Sigmoid colon (tissue), 7 donors: ENCODE data around the gene C1QTNF9. TPM values are rescaled to one million over a fixed set of nuclear protein-coding genes. Genes with fewer than 3 reads are reported as not detected.
"Not testable (repeated sequence)": the region's sequence is repeated elsewhere in the genome, so short reads cannot be mapped to it uniquely, and the experiment has no call there.

Experiments used
- DNase-seq: peaks from one replicate; pipeline ENCODE4 v3.0.0-alpha.2; 2019
- H3K27ac ChIP-seq, 4 donors: fragments of 200-600 bp; sonication (generic); one replicate each; pipeline ENCODE4 v1.5.1; 2016 to 2019; ENCODE audit warnings: mild to moderate bottlenecking in 1 of 4
- H3K27me3 ChIP-seq, 3 donors: fragments of 200-600 bp; sonication (generic); one replicate each; pipeline ENCODE4 v1.5.1; 2019; ENCODE audit warnings: mild to moderate bottlenecking in 1 of 3
- H3K36me3 ChIP-seq, 4 donors: fragments of 200-600 bp; sonication (generic); one replicate each; pipeline ENCODE4 v1.5.1; 2016 to 2019
- H3K4me1 ChIP-seq, 4 donors: fragments of 200-600 bp; sonication (generic); one replicate each; pipeline ENCODE4 v1.5.1; 2017 to 2019
- H3K4me3 ChIP-seq, 4 donors: fragments of 200-600 bp; sonication (generic); one replicate each; pipeline ENCODE4 v1.5.1; 2017 to 2019; ENCODE audit warnings: mild to moderate bottlenecking in 2 of 4, moderate library complexity in 1 of 4
- H3K9me3 ChIP-seq, 4 donors: fragments of 200-600 bp in 3 of 4; sonication (generic) in 3 of 4; one replicate each; pipeline versions ENCODE4 v1.5.1 to v1.6.1; 2013 to 2019
- CTCF ChIP-seq, 4 experiments: fragments of 450-650 bp in 3 of 4; fragments of 200-600 bp in 1 of 4; IDR thresholded peaks; one replicate each; pipeline ENCODE4 v1.5.1; 2016 to 2019; ENCODE audit warnings: antibody characterized with exemption in 4 of 4, mild to moderate bottlenecking in 3 of 4, moderate library complexity in 2 of 4
- EP300 ChIP-seq, 4 donors: sonication (generic); formaldehyde crosslinking; IDR thresholded peaks; one replicate each; pipeline ENCODE4 v1.6.1; 2017; ENCODE audit warnings: antibody characterized with exemption in 4 of 4
- POLR2A ChIP-seq, 2 donors: fragments of 450-650 bp; IDR thresholded peaks; one replicate each; pipeline ENCODE4 v1.6.1; 2016; ENCODE audit warnings: antibody characterized with exemption in 2 of 2, mild to moderate bottlenecking in 2 of 2, moderate library complexity in 2 of 2
- POLR2AphosphoS5 ChIP-seq, 4 donors: sonication (generic); formaldehyde crosslinking; IDR thresholded peaks; one replicate each; pipeline ENCODE4 v1.6.1; 2017; ENCODE audit warnings: antibody characterized with exemption in 4 of 4
- WGBS, 2 donors: extraction: QIAGEN DNeasy Blood & Tissue Kit; methylation state at CpG; one replicate each; pipeline ENCODE4 v1.1.7; 2013; 5-methylcytosine and 5-hydroxymethylcytosine counted together
- intact Hi-C: fragments of 100-400 bp; cut with DNase I; formaldehyde crosslinking; loops from one replicate; pipeline ENCODE4 v1.15.1; 2023
- polyA plus RNA-seq, 3 donors: library from polyadenylated mRNA; stranded (reverse); fragments of 200-250 nt; gene quantifications; one replicate each; pipeline ENCODE4 v1.2.3, GENCODE V29; 2013
- total RNA-seq, 4 donors: library from RNA; depleted of rRNA; stranded (reverse); fragments of >200 nt; gene quantifications; one replicate each; pipeline ENCODE4 v1.1.0, GENCODE V29; 2016
- donor health status: healthy with polysubstance abuse.
- donor health status: Bipolar disorder and iron deficiency.
- donor health status: healthy.

The C1QTNF9 gene
- total and polyA plus RNA-seq, 7 donors, result 0.19 to 2.2 (median 0.82) TPM; not detected in 4

GRCh38 chr13:24362435-24362952, 53.1 kb downstream of the C1QTNF9 start:
- intact Hi-C loops, result no loop called here
- no peaks in the 10 kb centered on the region for H3K4me1 ChIP-seq
- no peaks in the 10 kb centered on the region for H3K27me3 ChIP-seq
- H3K36me3 ChIP-seq, result no peaks in the 10 kb centered on the region
- WGBS, 2 donors, result 76 to 86% methylated on average over 9 of the region's 9 CpGs
- H3K4me3 ChIP-seq, result no peak overlapping the region
- TF ChIP-seq EP300 (IDR thresholded peaks at IDR 0.05) (no peak), POLR2A (IDR thresholded peaks at IDR 0.05) (no peak), CTCF (IDR thresholded peaks at IDR 0.05) (no peak), POLR2AphosphoS5 (IDR thresholded peaks at IDR 0.05) (no peak)
- H3K27ac ChIP-seq, result no peak overlapping the region
- no peaks in the 10 kb centered on the region for H3K9me3 ChIP-seq
- no peak for DNase-seq

- no peak overlapping the region for H3K27ac ChIP-seq
- H3K36me3 ChIP-seq, result no peaks in the 10 kb centered on the region
- intact Hi-C loops, result no loop called here
- H3K27me3 ChIP-seq, result no peaks in the 10 kb centered on the region
- no peaks in the 10 kb centered on the region for H3K4me1 ChIP-seq
- TF ChIP-seq CTCF (IDR thresholded peaks at IDR 0.05) (no peak), POLR2AphosphoS5 (IDR thresholded peaks at IDR 0.05) (no peak), POLR2A (IDR thresholded peaks at IDR 0.05) (no peak), EP300 (IDR thresholded peaks at IDR 0.05) (no peak)
- 88% methylated on average over 9 of the region's 9 CpGs for WGBS, 2 donors
- DNase-seq, result no peak
- H3K4me3 ChIP-seq, result no peak overlapping the region
- no peaks in the 10 kb centered on the region for H3K9me3 ChIP-seq
Observed at GRCh38 chr13:24365191-24365590, 55.8 kb downstream of the C1QTNF9 start.

- H3K4me3 ChIP-seq, DNase-seq, H3K36me3 ChIP-seq, H3K4me1 ChIP-seq, H3K9me3 ChIP-seq, intact Hi-C loops, H3K27ac ChIP-seq, H3K27me3 ChIP-seq: not testable (repeated sequence)
- 93 to 96% methylated on average over 6 to 8 of the region's 8 CpGs for WGBS, 2 donors
Observed at GRCh38 chr13:24366315-24366714, 56.9 kb downstream of the C1QTNF9 start.

- H3K9me3 ChIP-seq, H3K27ac ChIP-seq, H3K36me3 ChIP-seq, H3K4me3 ChIP-seq, H3K4me1 ChIP-seq, H3K27me3 ChIP-seq, intact Hi-C loops, DNase-seq: not testable (repeated sequence)
- WGBS, 2 donors, result 83 to 84% methylated on average over 9 of the region's 9 CpGs
Observed at GRCh38 chr13:24371273-24371672, 61.9 kb downstream of the C1QTNF9 start.

Other genes starting within 250 kb of the C1QTNF9 start
- 10 to 100 TPM; 16.1 to 29.4 (median 21.7) TPM for gene SPATA13, start 148.9 kb upstream of the C1QTNF9 start, total RNA-seq
- 10 to 100 TPM; 15.6 to 20.6 (median 18.1) TPM for gene SPATA13, start 148.9 kb upstream of the C1QTNF9 start, polyA plus RNA-seq
- gene PARP4, start 203.2 kb downstream of the C1QTNF9 start, total RNA-seq, result 10 to 100 TPM; 33.3 to 54.3 (median 39.8) TPM
- gene PARP4, start 203.2 kb downstream of the C1QTNF9 start, polyA plus RNA-seq, result 10 to 100 TPM; 29.4 to 47.4 (median 44.0) TPM